Measurements from ENCODE around the gene ADH6.

DNA sequence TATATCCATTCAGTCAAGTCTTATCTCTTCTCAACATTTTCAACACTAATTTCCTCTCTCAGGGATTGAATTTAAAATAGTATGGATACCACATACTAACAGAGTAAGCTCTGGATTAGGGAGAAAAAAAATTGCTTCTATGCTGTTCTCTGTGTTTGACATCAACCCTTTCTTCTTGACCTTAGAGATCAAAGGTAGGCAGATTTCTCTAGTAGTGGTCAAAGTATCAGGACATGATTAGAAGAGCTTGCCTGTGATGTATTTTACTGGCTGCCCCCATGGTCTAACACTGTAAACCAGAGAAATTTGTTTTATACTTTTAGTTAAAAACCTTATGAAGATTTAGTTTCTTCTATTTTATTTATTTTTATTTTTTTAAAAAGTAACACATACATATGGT is 8.3 kb downstream of the ADH6 start:
- TF ChIP-seq, protein P1, sequence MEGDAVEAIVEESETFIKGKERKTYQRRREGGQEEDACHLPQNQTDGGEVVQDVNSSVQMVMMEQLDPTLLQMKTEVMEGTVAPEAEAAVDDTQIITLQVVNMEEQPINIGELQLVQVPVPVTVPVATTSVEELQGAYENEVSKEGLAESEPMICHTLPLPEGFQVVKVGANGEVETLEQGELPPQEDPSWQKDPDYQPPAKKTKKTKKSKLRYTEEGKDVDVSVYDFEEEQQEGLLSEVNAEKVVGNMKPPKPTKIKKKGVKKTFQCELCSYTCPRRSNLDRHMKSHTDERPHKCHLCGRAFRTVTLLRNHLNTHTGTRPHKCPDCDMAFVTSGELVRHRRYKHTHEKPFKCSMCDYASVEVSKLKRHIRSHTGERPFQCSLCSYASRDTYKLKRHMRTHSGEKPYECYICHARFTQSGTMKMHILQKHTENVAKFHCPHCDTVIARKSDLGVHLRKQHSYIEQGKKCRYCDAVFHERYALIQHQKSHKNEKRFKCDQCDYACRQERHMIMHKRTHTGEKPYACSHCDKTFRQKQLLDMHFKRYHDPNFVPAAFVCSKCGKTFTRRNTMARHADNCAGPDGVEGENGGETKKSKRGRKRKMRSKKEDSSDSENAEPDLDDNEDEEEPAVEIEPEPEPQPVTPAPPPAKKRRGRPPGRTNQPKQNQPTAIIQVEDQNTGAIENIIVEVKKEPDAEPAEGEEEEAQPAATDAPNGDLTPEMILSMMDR (conservative IDR thresholded peaks at IDR 0.05 in 1 of 2, IDR thresholded peaks at IDR 0.05 in 1 of 2; ENCODE audit: extremely low read depth in 1 of 2, insufficient read depth in 1 of 2, low read depth in 1 of 2, low read length in 2 of 2): no peak
- TF ChIP-seq EZH2 (IDR thresholded peaks at IDR 0.05; ENCODE audit: borderline replicate concordance, low read length): no peak
